22Rv1 (cell line): Measurements from ENCODE around the gene PDE2A.

Source experiments
- H3K27ac ChIP-seq: fragments of 450-650 bp; 2 replicates; pipeline ENCODE4 v1.5.1; 2017
- CTCF ChIP-seq: fragments of 450-650 bp; IDR thresholded peaks from 2 replicates; pipeline ENCODE4 v1.5.1; 2017; ENCODE audit warnings: mild to moderate bottlenecking
- ZFX ChIP-seq: fragments of 450-650 bp; IDR thresholded peaks from 2 replicates; pipeline ENCODE4 v1.6.1; 2017; ENCODE audit warnings: antibody characterized with exemption, borderline replicate concordance

Gene PDE2A

GRCh38 chr11:72690166-72690565 lies 15.9 kb upstream of the PDE2A start:
- no peak overlapping the region for H3K27ac ChIP-seq
- TF ChIP-seq CTCF (no peak), ZFX (no peak)

GRCh38 chr11:72688929-72689328 lies 14.7 kb upstream of the PDE2A start:
- no peak overlapping the region for H3K27ac ChIP-seq
- TF ChIP-seq ZFX, result no peak
- no peak for TF ChIP-seq CTCF

GRCh38 chr11:72688486-72688885 lies 14.3 kb upstream of the PDE2A start:
- H3K27ac ChIP-seq, result no peak overlapping the region
- TF ChIP-seq CTCF (no peak), ZFX (no peak)

GRCh38 chr11:72687326-72687725 lies 13.1 kb upstream of the PDE2A start:
- no peak overlapping the region for H3K27ac ChIP-seq
- TF ChIP-seq CTCF, result no peak
- TF ChIP-seq ZFX, result no peak

- TF ChIP-seq CTCF, result no peak
- TF ChIP-seq ZFX, result no peak
- H3K27ac ChIP-seq, result no peak overlapping the region
Measured at GRCh38 chr11:72686639-72687220, 12.5 kb upstream of the PDE2A start.

GRCh38 chr11:72685560-72686480 lies 11.6 kb upstream of the PDE2A start:
- TF ChIP-seq CTCF, result no peak
- no peak for TF ChIP-seq ZFX
- no peak overlapping the region for H3K27ac ChIP-seq

GRCh38 chr11:72684236-72684912 lies 10.2 kb upstream of the PDE2A start:
- H3K27ac ChIP-seq, result no peak overlapping the region
- TF ChIP-seq ZFX (no peak), CTCF (no peak)
